Measurements from ENCODE around the gene DNAH11.
A peak's percentile ranks its signal among the peaks of the same experiment; 100 is the strongest.
"Not testable (repeated sequence)": the region's sequence is repeated elsewhere in the genome, so short reads cannot be mapped to it uniquely, and the experiment has no call there.

The DNAH11 gene

GRCh38 chr7:21617513-21617912 lies 74.7 kb downstream of the DNAH11 start:
- ATAC-seq = no peak

DNA sequence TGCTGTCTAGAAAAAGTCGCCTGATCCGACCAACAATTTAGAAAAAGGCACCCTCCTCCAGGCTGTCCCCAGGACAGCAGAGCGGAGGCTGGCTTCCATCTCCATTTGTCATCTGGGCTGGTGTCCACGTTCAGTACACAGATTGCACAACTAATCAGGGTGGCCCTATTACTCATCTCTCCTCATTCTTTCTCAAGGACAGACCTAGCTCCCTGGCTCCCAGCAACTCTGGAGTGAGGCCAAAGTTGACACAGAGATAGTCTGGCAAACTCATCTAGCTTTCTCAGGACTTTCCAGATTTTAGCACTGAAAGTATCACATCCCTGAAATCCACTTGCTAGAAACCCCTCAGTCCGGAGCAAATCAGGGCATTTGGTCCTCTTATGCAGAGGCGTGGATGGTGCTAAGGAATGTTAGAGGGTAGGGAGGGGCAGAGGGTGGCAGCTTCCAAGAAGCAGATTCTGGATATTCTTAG lies 75.1 kb downstream of the DNAH11 start:
- no peak for ATAC-seq

GRCh38 chr7:21618706-21619105 lies 75.9 kb downstream of the DNAH11 start:
- no peak for ATAC-seq

- ATAC-seq = no peak
Observed at GRCh38 chr7:21620054-21620453, 77.2 kb downstream of the DNAH11 start.

GRCh38 chr7:21624320-21624719 lies 81.5 kb downstream of the DNAH11 start:
- no peak for ATAC-seq

DNA sequence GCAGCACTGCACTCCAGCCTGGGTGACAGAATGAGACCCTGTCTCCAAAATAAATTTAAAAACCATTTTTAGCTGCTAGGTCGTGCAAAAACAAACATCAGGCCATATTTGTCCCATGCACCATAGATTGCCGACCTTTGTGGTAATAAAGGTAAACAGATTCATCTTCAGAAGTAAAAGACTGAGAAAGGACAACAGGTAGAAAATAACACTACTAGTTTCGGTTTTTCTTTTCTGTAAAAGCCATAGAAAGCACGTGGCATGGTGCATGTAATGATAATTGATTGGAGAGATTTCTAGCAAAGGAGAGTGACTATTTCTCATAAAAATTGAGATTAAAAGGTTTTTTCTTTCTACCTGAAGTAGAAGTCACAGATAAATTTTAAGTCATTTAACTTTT lies 93.9 kb downstream of the DNAH11 start:
- ATAC-seq = no peak

DNA sequence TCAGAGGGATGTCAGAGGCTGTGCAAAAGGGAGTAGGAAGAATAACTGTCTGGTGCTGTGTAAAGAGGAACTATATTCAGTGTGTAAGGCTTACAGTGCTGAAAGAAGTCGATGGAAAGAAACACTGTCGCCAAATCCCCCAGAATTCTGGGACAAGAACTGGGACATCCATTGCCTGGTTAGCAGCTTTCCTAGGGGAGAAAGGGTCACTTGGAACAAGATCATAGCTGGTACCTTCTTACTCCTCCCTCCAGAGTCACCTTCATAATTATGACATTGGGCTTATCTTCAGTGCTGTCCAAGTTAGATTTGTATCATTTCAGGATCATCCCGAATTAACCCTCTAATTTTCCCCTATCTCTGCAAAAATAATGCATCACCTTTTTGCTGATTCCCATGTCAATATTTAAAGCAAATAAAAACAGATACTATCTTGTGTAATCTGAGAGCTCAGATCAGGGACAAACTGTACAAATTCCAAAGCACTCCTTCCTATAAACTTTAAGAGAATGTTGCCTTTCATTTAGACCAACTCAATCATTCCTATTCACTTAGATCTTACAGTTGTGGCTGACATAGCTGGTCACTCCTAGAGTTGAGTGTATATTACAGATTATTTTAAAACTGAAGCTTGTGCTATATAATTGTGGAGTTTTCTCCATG lies 96.5 kb downstream of the DNAH11 start:
- no peak for ATAC-seq

DNA sequence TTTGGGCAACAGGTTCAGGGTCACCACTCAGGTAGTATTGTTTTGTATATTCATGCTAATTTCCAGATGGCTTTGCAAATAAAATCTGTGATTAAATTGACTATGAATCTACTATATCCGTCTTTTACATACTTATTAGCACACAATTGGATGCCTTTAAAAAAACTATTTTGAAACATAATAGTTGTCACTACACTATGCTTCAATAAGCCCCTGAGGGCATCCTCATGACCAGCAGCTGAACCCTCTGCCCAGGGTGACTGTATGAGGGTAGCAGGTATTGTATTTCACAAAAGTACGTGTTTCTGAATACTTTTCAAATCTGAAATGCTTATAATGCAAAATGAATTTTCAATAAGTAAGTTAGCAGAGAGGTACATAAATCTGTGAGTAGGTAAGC lies 97.3 kb downstream of the DNAH11 start:
- no peak for ATAC-seq

DNA sequence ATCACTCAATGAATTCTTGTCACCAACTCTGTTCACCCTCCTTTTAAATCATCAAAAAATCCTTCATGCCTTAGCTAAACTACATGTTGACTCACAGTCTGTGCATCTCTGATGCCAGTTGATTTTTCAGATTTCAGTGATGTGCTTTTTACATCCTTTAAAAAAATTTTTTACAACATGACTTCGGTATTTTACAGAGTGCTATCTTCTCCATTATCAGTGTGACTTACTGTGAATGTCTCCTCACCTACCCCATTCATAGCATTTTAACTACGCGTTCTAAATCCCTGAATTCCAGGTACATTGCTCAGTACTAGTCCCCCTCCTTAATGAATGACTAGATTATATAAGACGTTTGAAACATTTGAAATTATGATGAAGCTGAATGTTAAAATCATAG lies 98.7 kb downstream of the DNAH11 start:
- no peak for ATAC-seq

- no peak for ATAC-seq
Observed at GRCh38 chr7:21642422-21642821, 99.6 kb downstream of the DNAH11 start.

DNA sequence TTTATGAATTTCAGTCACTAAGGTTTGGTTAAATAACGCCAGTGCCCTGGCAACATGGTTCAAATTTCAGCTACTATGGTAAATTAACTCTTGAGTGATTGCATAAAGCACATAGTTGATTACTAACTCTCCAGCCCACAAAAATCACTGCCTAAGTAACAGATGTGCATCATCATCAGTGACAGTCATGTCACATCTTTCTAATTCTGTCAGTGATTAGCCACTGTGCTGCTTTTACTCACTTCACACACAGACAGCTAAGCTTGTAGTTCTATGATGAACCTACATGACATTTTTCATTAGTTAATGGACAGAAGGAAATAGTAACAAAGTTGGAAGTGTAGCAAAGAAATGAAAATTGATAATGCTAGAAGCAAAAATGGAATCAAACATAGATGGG lies 108.9 kb downstream of the DNAH11 start:
- peak in 1 of 2 donors; percentile 38 for ATAC-seq

DNA sequence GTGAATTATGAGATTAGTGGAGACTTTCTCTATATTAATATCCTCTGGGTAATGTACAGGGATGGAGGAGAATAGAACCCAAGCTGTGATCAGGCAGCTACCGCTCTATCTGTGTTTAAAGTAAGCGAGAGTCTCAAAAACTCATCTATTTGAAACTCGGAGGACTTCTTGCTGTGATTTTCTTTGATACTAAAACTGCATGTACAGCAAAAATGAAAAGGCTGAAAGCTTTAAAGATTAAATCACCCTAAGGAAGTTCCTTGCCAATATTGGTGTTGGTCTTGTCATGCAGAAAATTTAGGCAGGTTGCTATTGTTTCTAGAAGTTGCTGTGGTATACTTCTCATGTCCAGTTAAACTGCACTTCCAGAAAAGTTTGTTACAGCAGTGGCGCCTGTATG lies 110.8 kb downstream of the DNAH11 start:
- no peak for ATAC-seq

DNA sequence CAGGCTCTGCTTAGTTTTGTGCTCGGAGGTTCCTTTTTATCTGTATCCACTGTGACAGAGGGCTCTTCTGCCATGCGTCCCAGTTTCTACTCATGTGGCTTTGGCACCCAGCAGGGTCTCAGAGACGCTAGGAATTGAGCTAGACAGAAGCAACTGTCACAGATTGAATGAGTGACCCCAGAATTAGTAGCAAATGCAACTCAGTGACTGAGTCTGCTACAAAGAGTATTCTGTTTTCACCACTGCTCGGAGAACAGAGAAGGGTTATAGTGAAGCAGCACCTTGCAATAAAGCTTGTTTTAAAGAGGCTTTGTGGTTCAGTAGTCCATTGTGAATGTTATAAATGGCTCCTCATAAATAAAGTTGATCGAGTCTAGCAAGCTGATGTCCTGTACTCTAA lies 113.2 kb downstream of the DNAH11 start:
- no peak for ATAC-seq

DNA sequence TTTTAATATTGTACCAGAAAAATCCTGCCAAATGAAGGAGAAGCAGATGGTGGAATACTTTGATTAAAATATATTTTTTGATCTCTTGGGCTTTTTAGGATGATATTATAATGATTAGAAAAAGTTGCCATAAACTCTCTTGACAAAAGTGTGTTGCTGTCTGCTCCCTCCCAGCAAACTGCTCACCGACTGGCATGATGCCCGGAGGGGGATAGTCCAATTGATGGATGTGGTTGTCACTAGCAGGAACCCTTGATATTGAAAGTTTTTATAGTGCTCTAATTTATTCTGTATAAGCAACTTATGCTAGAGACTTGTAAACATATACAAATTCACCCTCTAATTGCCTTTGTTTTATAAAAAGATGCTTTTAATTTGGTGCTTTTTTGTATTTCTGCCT lies 114.0 kb downstream of the DNAH11 start:
- no peak for ATAC-seq

- ATAC-seq = no peak
Observed at GRCh38 chr7:21670496-21670895, 127.7 kb downstream of the DNAH11 start.

DNA sequence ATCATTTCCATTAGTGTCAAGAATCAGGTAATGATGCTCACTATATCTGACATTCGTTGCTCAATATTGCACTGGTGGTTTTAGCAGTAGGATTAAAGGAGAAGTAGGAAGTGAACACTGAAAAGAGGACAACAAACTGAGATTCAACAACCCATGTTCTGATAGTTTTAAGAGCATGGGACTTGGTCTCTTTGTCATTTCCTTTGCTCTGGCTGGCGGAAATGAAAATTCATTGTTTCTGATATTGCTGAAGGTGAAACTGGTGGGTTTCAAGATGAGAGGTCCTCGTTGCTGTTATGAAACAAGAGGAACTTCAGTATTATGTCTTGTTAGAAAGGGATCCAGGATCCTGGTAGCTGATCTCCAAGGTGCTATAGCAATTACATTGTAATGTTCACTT lies 129.0 kb downstream of the DNAH11 start:
- ATAC-seq = peak in 1 of 2 donors; percentile 20

- no peak for ATAC-seq
Observed at GRCh38 chr7:21675255-21675654, 132.4 kb downstream of the DNAH11 start.

- ATAC-seq = no peak
Observed at GRCh38 chr7:21690705-21691104, 147.9 kb downstream of the DNAH11 start.

DNA sequence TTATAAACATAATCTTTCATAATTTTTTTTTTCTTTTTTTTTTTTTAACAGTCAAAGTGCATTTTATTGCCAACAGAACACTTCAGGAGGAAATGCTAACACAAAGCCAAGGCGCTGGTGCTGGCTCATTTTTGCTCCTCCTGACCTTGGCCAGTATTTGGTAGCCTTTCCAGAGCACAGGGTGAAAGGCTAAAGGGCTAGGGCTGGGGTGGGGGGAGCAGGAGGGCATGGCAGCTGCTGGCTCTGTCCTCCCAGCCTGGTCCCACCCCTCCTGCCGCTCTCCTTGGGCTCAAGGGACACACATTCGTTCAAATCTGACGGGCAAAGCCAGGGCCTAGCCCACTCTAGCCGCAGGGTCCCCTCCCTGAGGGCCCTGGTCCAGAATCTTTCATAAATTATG lies 148.3 kb downstream of the DNAH11 start:
- not testable (repeated sequence) for ATAC-seq

GRCh38 chr7:21700587-21700986 lies 157.7 kb downstream of the DNAH11 start:
- ATAC-seq = not testable (repeated sequence)

GRCh38 chr7:21702303-21702702 lies 159.5 kb downstream of the DNAH11 start:
- ATAC-seq = no peak

DNA sequence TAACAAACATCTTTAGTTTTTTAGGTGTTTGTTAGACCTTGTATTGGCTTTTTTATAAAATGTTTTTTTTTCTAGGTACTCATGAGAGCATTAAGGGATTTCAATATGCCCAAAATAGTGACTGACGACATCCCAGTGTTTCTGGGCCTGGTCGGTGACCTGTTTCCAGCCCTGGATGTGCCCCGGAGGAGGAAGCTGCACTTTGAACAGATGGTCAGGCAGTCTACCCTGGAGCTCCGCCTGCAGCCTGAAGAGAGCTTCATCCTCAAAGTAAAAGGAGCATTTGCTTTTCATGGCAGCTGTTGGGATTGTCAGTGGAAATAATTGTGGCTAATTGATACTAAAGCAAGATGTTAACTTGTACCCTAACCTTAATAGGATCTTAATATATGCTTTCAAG lies 161.5 kb downstream of the DNAH11 start:
- ATAC-seq = no peak

GRCh38 chr7:21706131-21706530 lies 163.3 kb downstream of the DNAH11 start:
- ATAC-seq = no peak

DNA sequence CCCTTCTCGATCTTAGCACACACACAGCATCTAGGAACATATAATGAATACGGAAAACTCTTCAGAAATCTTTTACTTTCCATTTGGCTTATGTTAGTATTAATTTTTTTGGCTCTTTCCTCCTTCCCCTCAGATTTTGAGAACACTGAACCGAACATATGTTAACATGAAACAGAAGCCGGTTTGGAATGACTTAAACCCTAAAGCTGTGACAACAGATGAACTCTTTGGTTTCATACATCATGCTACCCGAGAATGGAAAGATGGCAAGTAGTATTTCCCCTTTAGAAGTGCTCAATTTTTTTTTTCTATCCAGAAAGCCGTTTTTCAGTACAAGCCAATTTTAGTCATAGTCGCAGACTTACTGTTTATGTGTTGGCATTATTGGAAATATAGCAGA lies 164.7 kb downstream of the DNAH11 start:
- ATAC-seq = no peak

GRCh38 chr7:21708096-21708495 lies 165.3 kb downstream of the DNAH11 start:
- ATAC-seq = no peak
